Osteocyte (in vitro differentiated cells): ENCODE results near the gene C1QA. TPM values are rescaled to one million over a fixed set of nuclear protein-coding genes. Genes with fewer than 3 reads are reported as not detected.

ENCODE experiments used
- DNase-seq: peaks from one replicate; pipeline ENCODE4 v3.0.0; 2021; ENCODE audit warnings: mixed read lengths; ENCODE audit not compliant: unreplicated experiment; ENCODE audit errors: extremely low spot score
- H3K27ac Mint-ChIP-seq: one replicate; pipeline ENCODE4 v1.8.0; 2021; ENCODE audit warnings: mild to moderate bottlenecking, mixed read lengths; ENCODE audit not compliant: unreplicated experiment
- H3K27me3 Mint-ChIP-seq: one replicate; pipeline ENCODE4 v1.8.0; 2021; ENCODE audit warnings: mixed read lengths; ENCODE audit not compliant: unreplicated experiment
- H3K36me3 Mint-ChIP-seq: one replicate; pipeline ENCODE4 v1.8.0; 2021; ENCODE audit warnings: mixed read lengths; ENCODE audit not compliant: unreplicated experiment
- H3K4me1 Mint-ChIP-seq: one replicate; pipeline ENCODE4 v1.8.0; 2021; ENCODE audit warnings: mixed read lengths; ENCODE audit not compliant: unreplicated experiment
- H3K4me3 Mint-ChIP-seq: one replicate; pipeline ENCODE4 v1.8.0; 2021; ENCODE audit warnings: mild to moderate bottlenecking, moderate library complexity, mixed read lengths; ENCODE audit not compliant: unreplicated experiment
- H3K9me3 Mint-ChIP-seq: one replicate; pipeline ENCODE4 v1.8.0; 2021; ENCODE audit warnings: mixed read lengths; ENCODE audit not compliant: unreplicated experiment
- CTCF ChIP-seq: fragments of 200-600 bp; sonication (generic); IDR thresholded peaks from 2 replicates; pipeline ENCODE4 v1.5.0; 2021; ENCODE audit warnings: antibody characterized with exemption, mild to moderate bottlenecking, moderate library complexity
- total RNA-seq: library from RNA; stranded (reverse); gene quantifications from 2 replicates; pipeline ENCODE4 v1.2.1, GENCODE V29; 2021

C1QA gene
- total RNA-seq, 1 donor from 2014 or later, result not detected

- DNase-seq, result no peak
- Mint-ChIP-seq H3K27ac (no peak overlapping the region), H3K9me3 (no peaks in the 10 kb centered on the region), H3K4me1 (no peaks in the 10 kb centered on the region), H3K36me3 (no peaks in the 10 kb centered on the region), H3K4me3 (no peak overlapping the region), H3K27me3 (peaks cover 13% of the 10 kb centered on the region)
- no peak for TF ChIP-seq CTCF
Measured at GRCh38 chr1:22598736-22599135, 37.7 kb upstream of the C1QA start.

DNA sequence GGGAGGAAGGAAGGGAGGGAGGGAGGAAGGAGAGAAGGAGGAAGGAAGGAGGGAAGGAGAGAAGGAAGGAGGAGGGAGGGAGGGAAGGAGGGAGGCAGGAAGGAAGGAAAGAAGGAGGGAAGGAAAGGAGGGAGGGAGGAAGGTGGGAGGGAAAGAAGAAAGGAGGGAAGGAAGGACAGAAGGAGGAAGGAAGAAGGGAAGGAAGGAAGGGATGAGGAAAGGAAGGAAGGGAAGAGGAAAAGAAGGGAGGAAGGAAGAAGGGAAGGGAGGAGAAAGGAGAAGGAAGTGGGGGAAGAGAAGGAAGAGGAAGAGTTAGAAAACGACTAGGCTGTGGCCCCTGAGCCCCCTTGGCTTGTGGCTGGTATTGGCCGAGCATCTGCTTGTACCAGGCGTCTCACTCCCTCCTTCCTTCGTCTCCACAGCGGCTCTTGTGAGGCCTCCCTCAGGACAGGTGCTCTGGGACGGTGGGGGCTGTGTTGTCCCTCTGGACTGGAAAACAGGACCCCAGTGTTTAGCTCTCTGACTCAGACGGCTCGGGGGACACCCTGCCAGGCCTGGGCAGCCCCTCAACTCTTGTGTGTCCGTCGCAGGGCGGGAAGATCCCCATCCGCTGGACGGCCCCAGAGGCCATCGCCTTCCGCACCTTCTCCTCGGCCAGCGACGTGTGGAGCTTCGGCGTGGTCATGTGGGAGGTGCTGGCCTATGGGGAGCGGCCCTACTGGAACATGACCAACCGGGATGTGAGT lies 36.2 kb upstream of the C1QA start:
- Mint-ChIP-seq H3K9me3 (no peaks in the 10 kb centered on the region), H3K27me3 (peaks cover 28% of the 10 kb centered on the region), H3K4me3 (no peak overlapping the region), H3K36me3 (no peaks in the 10 kb centered on the region), H3K27ac (no peak overlapping the region), H3K4me1 (no peaks in the 10 kb centered on the region)
- DNase-seq, result no peak
- no peak for TF ChIP-seq CTCF

- no peak for TF ChIP-seq CTCF
- no peak for DNase-seq
- Mint-ChIP-seq H3K4me3 (no peak overlapping the region), H3K36me3 (no peaks in the 10 kb centered on the region), H3K9me3 (no peaks in the 10 kb centered on the region), H3K27me3 (peaks cover 29% of the 10 kb centered on the region), H3K4me1 (no peaks in the 10 kb centered on the region), H3K27ac (no peak overlapping the region)
Measured at GRCh38 chr1:22600817-22601605, 35.4 kb upstream of the C1QA start.

GRCh38 chr1:22601610-22602009 lies 34.8 kb upstream of the C1QA start:
- Mint-ChIP-seq H3K36me3 (no peaks in the 10 kb centered on the region), H3K27me3 (peaks cover 34% of the 10 kb centered on the region), H3K4me1 (no peaks in the 10 kb centered on the region), H3K27ac (no peak overlapping the region), H3K9me3 (no peaks in the 10 kb centered on the region), H3K4me3 (no peak overlapping the region)
- no peak for DNase-seq
- TF ChIP-seq CTCF, result no peak

GRCh38 chr1:22602060-22602740 lies 34.2 kb upstream of the C1QA start:
- H3K27me3 Mint-ChIP-seq, result peaks cover 38% of the 10 kb centered on the region
- no peak overlapping the region for H3K27ac Mint-ChIP-seq
- H3K4me1 Mint-ChIP-seq, result no peaks in the 10 kb centered on the region
- TF ChIP-seq CTCF, result no peak
- no peaks in the 10 kb centered on the region for H3K36me3 Mint-ChIP-seq
- no peak for DNase-seq
- no peak overlapping the region for H3K4me3 Mint-ChIP-seq
- no peaks in the 10 kb centered on the region for H3K9me3 Mint-ChIP-seq
